ENCODE results near the gene EEFSEC. TPM values are rescaled to one million over a fixed set of nuclear protein-coding genes. Genes with fewer than 3 reads are reported as not detected.

EEFSEC gene
- total and polyA plus RNA-seq, 2 of the 8 experiments (the other 6 are each of a cell fraction or from before 2014, with no cell fraction given) = 13.1 to 19.8 TPM

- peak overlapping the region; percentile 52 for H4K91ac ChIP-seq (replicated peaks; ENCODE audit: insufficient read length, low read length)
- no peaks in the 10 kb centered on the region for H4K20me1 ChIP-seq (replicated peaks in 1 of 2; ENCODE audit: control insufficient read depth in 1 of 2, insufficient read depth in 2 of 2, low read length in 2 of 2)
- peak overlapping the region; percentile 19; the same call in 1 of the 2 replicates for H4K8ac ChIP-seq (ENCODE audit: extremely low read depth, insufficient read depth, low read length)
- no peaks in the 10 kb centered on the region for H3K27me3 ChIP-seq (replicated peaks in 1 of 4; ENCODE audit: control insufficient read depth in 3 of 4, extremely low read depth in 1 of 4, insufficient read depth in 3 of 4, low read length in 3 of 4)
- H3K9me3 ChIP-seq (ENCODE audit: insufficient read depth in 2 of 2, low read depth in 1 of 2, low read length in 1 of 2) = no peaks in the 10 kb centered on the region
- CTCF ChIA-PET (ENCODE audit: partially characterized antibody) = interaction anchor here (1.1 to 6.1 kb wide), 10 partner anchors 10 to 156 kb away, joined by 3 to 48 read pairs (median 18); no protein-coding TSS in a partner anchor
- 0 out of 2 replicates have a peak overlapping the region, but pooled peaks have one; percentile 11 for H2AK5ac ChIP-seq (ENCODE audit: low read depth, low read length)
- no peak overlapping the region for H3K9ac ChIP-seq (replicated peaks in 1 of 4; ENCODE audit: extremely low read depth in 1 of 4, low read depth in 3 of 4, low read length in 3 of 4)
- 0 out of 2 replicates have a peak overlapping the region, but pooled peaks have one; percentile 21 for H2BK5ac ChIP-seq (ENCODE audit: low read depth, low read length)
- peaks cover 6 to 15% (median 11%) of the 10 kb centered on the region in 4 experiments for H3K4me1 ChIP-seq (replicated peaks in 1 of 4; ENCODE audit: control insufficient read depth in 3 of 4, insufficient read depth in 4 of 4, low read length in 3 of 4)
- H4K5ac ChIP-seq (ENCODE audit: insufficient read length, low read depth, low read length) = no peak overlapping the region
- FAIRE-seq (no peak), DNase-seq (ENCODE audit: low read depth in 1 of 2, low spot score in 2 of 2) (no peak)
- POLR2A ChIA-PET (ENCODE audit: partially characterized antibody) = interaction anchor here (0.8 kb wide), 2 partner anchors 17 to 25 kb away, joined by 3 read pairs; no protein-coding TSS in a partner anchor
- no peak overlapping the region for H3K23ac ChIP-seq (ENCODE audit: insufficient read length)
- no peaks in the 10 kb centered on the region for H3K79me2 ChIP-seq (ENCODE audit: control insufficient read depth in 1 of 2, insufficient read depth in 2 of 2, low read length in 2 of 2)
- 91% methylated on average over 3 of the region's 3 CpGs; no CpG with 5 or more reads in 1 of the 2 experiments for WGBS, 2 experiments (ENCODE audit: extremely low coverage in 1 of 2, insufficient coverage in 1 of 2, insufficient read length in 1 of 2, insufficient replicate concordance in 2 of 2, low coverage in 1 of 2, low lambda C conversion rate in 2 of 2, missing lambda C conversion rate in 1 of 2)
- no peak overlapping the region for H3K56ac ChIP-seq (replicated peaks; ENCODE audit: insufficient read length, low read depth, low read length)
- H2BK12ac ChIP-seq (ENCODE audit: low read depth, low read length) = 0 out of 2 replicates have a peak overlapping the region, but pooled peaks have one; percentile 21
- H2BK15ac ChIP-seq (ENCODE audit: low read length) = no peak overlapping the region
- no peaks in the 10 kb centered on the region for H3K36me3 ChIP-seq (ENCODE audit: control insufficient read depth in 2 of 4, insufficient read depth in 4 of 4, low read length in 3 of 4)
- no peak overlapping the region; a peak in 1 of 4 replicates for H3K4me2 ChIP-seq (ENCODE audit: insufficient read depth in 1 of 2, low read depth in 2 of 2, low read length in 2 of 2)
- H2BK20ac ChIP-seq (ENCODE audit: low read length) = no peak overlapping the region
- H3K79me1 ChIP-seq (ENCODE audit: low read depth, low read length) = no peaks in the 10 kb centered on the region
- H2AFZ ChIP-seq (ENCODE audit: low read length) = no peak overlapping the region
- H3K27ac ChIP-seq (ENCODE audit: low read depth, low read length) = no peak overlapping the region
- no peak overlapping the region for H3K4me3 ChIP-seq (ENCODE audit: extremely low read depth in 1 of 4, insufficient read depth in 2 of 4, low read depth in 3 of 4, low read length in 4 of 4)
- no peaks in the 10 kb centered on the region for H3K23me2 ChIP-seq (ENCODE audit: low read depth, low read length)
- H3K14ac ChIP-seq (ENCODE audit: insufficient read length) = no peak overlapping the region
- H2BK120ac ChIP-seq (replicated peaks; ENCODE audit: low read depth, low read length) = no peak overlapping the region
- 0 out of 2 replicates have a peak overlapping the region, but pooled peaks have one; percentile 4 for H3K18ac ChIP-seq (ENCODE audit: extremely low read depth, low read length)
- no peak for TF ChIP-seq NANOG (IDR thresholded peaks at IDR 0.05; ENCODE audit: insufficient read depth, low read depth, low read length, poor library complexity, severe bottlenecking)
- TF ChIP-seq POU5F1 (IDR thresholded peaks at IDR 0.05; ENCODE audit: low read depth, low read length) = no peak
- TF ChIP-seq BCL11A (IDR thresholded peaks at IDR 0.05; ENCODE audit: low read depth in 2 of 2, low read length in 2 of 2) = no peak
- no peak for TF ChIP-seq KDM5A (IDR thresholded peaks at IDR 0.05; ENCODE audit: low read length)
- TF ChIP-seq MAFK (IDR thresholded peaks at IDR 0.05; ENCODE audit: low read depth, low read length) = no peak
- TF ChIP-seq SRF (IDR thresholded peaks at IDR 0.05; ENCODE audit: low read depth, low read length) = no peak
- TF ChIP-seq RBBP5 (IDR thresholded peaks at IDR 0.05; ENCODE audit: borderline replicate concordance, low read depth, low read length) = no peak
- no peak for TF ChIP-seq HDAC2 (IDR thresholded peaks at IDR 0.05; ENCODE audit: borderline replicate concordance in 1 of 2, low read depth in 2 of 2, low read length in 2 of 2)
- TF ChIP-seq CBX5 (IDR thresholded peaks at IDR 0.05; ENCODE audit: low read depth, low read length) = no peak
- no peak for TF ChIP-seq TEAD4 (IDR thresholded peaks at IDR 0.05; ENCODE audit: low read depth, low read length)
- peak overlapping the region; percentile 58 for H3K4ac ChIP-seq (replicated peaks; ENCODE audit: insufficient read length, low read depth, low read length)
These were observed 116.5 kb downstream of the EEFSEC start for GRCh38 chr3:128269796-128270195.
